ENCODE results near the gene VOPP1.

VOPP1 gene

DNA sequence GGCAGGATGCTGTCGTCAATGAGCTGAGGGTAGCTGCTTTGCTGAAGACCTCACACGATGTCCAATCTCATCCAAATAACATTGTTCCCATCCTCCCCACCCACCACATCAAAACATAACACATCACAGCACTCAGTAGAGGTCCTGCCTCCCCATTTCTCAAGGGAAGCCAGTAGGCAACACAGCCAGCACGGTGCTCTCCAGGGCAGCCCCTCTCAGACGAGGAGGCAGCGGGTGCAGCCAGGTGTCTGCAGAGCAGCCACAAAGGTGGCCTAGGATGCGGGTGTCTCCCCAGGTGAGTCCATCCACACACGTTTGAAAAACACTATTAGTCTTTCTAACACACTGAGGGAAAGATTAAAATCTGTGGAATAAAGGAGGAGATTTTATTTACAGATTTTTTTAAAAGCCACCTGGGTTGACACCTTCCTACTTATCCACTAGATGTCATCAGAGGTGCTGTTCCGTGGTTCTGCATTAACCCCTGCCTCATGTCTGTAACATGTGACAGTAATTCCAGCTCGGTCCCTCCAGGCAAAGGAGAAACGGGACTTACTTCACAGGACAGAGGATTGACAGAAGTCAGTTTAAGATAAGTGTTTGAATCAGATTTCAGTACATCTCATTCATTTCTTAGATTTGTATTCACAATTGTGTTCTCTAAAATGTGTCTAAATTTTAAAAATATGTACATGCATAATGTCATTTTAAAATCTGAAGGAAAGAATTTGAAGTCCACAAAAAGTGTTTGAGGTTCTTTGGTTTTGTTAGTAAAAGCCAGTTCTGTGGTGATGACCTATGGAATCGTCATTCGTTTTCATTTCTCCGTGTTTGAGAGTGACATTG lies 139.1 kb downstream of the VOPP1 start:
- DNase-seq (ENCODE audit: low spot score): peak; percentile 25

DNA sequence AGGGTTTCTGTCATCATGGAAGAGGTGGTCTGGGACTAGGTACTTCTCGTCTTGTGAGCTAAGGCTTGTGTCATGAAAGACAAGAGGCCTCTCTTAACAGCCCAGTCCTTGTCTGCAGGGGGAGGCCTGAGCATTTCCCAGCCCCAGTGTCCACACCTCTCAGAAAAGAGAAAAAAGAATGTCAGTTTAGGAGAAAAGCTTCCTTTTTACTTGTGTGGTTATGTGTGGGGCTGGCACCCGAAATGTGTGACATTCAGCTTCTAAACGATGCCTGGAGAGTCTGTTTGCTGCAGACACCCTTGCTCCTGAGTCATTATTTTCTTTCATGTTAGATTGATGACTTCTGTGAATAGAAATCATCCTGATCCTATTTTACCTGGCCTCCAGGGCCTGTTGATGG lies 139.8 kb downstream of the VOPP1 start:
- DNase-seq (ENCODE audit: low spot score): no peak

DNA sequence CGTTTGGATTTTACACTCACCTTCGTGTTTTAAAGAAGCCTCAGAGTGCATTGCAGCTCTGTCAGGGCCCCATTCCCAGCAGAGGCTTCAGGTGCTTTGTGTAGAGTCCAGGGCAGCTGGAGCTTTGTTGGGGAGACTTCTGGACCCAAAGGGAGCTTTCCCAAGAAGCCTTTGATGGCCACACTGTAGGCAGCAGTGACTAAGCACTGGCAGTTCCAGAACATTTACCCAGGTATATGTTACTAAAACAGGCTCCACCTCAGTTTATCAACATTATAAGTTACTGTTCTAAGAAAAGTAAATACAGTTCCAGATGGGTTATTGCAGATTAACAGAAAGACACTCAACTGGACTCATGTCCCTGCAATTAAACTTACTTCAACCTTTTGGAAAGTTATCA lies 140.4 kb downstream of the VOPP1 start:
- DNase-seq (ENCODE audit: low spot score): no peak

DNA sequence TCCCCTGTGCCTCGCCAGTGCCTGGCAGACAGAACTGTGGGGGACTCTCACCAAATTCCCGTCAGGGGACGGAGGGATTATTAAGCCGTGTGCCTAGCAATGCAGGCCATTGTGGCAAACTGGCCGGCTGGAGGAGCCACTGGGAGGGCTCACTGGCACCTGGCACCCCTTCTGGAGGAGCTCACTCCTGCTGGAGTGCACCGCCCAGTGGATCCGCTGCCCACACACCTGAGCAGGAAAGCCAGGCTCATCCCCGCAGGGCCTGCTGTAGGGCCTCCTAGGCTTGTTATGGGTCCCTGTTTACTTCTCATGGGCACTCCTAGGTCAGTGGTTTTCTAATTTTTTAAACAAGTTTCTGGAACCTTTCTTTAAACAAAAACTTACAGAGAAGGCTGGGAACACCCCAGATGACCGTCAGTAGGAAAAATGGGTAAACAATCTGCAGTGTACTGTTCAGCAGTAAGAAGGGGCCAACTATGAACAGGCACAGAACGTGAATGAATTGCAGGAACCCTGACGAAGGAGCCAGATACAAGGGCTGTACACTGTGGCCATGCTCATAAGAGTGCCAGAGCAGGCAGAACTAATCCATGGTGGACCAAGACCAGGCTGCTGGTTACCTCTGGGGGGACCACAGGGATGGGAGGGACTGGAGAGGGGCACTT lies 142.3 kb downstream of the VOPP1 start:
- no peak for DNase-seq (ENCODE audit: low spot score)

DNA sequence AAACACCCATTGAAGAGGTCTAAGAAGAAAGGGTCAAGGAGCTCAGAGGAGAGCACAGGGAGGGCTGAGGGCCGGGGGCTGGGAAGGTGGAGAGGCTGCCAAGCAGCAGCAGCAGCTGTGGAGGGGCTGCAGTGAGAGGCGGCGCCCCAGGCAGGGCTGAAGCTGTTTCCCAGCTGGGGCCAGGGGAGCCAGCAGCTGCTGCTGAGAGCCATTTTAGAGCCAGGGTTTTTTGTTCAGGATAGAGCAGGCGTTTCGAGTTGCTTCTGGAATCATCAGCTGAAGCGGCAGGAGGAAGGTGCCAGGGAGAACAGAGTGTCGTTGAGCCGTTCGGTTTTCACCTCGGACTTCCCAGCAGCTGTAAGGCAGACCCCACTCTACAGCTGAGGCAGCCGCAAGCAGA lies 144.5 kb downstream of the VOPP1 start:
- no peak for DNase-seq (ENCODE audit: low spot score)

DNA sequence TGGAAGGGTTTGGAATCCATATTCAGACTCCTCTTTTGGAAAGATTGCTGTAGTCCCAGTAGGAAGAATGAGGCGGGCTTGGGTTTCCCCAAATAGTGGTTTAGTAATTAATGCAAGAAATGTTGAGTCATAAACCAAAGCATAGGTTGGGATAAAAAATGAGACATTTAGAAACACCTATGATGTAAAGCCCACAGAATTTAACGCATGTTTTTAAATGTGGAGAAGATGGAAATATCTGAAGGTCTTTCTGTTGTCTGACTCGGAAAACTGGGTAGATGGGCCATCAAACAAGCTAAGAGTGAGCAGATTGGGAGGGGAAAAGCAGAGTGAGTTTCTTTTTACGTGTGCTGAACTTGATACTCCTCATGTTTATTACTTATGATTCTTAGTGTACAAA lies 145.0 kb downstream of the VOPP1 start:
- DNase-seq (ENCODE audit: low spot score): no peak

DNA sequence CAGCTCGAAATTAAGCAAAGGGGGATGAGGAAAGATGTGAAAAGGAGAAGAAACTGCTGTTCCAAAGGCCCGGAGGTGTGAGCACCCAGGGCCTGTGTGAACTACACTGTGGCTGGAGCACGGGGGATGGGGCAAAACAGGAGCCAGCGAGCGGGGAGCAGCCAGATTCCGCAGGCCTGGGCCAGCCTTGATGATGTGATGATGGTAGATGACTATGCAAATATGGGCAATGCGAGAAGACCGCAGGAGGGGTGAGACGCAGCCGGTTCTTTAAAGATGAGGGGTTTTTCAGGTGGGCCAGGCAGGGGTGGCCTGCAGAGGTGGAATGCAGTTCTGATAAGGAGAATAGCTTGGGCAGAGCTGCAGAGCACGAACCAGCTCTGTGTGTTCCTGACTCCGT lies 145.6 kb downstream of the VOPP1 start:
- no peak for DNase-seq (ENCODE audit: low spot score)

DNA sequence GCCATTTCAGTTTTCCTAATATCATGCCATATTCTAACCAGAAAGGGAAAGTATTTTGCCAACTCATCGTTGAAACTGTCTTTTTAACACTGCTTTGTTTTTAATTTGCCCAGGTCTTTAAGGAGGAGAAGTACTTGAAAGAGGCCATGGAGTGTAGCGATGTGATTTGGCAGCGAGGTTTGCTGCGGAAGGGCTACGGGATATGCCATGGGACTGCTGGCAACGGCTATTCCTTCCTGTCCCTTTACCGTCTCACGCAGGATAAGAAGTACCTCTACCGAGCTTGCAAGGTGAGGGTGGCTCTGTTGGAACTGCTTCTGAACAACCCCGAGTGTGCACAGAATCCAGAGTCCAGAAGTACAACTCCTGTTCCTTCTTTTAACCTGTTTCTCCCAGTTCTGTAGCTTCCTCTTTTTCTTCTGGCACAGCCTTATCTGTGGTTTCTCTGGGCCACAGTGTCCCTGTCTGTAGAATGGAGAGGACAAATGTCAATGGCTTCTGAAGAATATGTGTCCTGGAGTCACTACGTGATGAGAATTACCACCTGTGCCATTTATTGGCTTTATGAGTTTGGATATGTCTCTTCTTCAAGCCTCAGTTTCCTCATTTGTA lies 147.1 kb downstream of the VOPP1 start:
- DNase-seq (ENCODE audit: low spot score): no peak

DNA sequence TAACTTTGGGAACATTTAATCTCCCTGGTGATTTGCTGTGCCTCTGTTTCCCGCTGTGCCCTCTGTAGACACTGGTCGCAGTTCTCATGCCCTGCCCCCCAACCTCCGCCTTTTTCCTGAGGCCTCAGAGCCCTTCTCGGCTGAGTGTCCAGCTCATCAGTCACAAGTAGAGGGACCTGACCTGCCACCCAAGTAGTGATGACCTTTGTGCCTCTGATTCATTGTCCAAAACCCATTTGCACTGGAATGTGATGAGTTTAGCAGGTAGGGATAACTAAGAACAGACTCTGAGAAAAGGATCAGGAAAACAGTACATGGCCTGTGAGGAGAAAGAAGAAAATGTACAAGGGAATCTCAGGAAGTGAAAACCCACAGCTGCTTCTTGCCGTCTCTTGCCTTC lies 148.4 kb downstream of the VOPP1 start:
- DNase-seq (ENCODE audit: low spot score): no peak

DNA sequence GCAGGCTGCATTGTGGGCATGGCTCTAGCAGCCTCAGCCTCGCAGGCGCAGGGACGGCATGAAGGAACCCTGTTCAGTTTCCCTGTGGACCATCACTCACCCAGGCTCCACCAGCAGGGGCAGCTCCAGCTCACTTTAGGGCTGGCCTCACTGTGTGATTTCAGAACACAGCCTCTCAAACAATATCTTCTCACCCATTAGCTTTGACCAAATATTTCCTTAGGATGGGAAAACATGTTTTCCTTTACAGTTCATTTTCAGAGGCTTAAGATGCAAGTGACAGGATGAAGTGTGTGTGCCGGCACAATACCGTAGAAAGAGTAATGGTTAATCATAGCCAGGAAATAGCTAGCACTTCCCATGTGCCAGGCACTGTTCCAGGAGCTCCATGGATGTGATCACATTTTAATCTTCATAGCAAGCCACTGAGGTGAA lies 149.0 kb downstream of the VOPP1 start:
- DNase-seq (ENCODE audit: low spot score): no peak
